HG03521 (cell line): ENCODE data around the gene MOGAT3.

Source experiments
- ATAC-seq: cut with Tn5 transposase; IDR thresholded peaks from one replicate; pipeline ENCODE4 v1.9.1; 2021; ENCODE audit warnings: mild to moderate bottlenecking, moderate library complexity; ENCODE audit not compliant: unreplicated experiment

The MOGAT3 gene

DNA sequence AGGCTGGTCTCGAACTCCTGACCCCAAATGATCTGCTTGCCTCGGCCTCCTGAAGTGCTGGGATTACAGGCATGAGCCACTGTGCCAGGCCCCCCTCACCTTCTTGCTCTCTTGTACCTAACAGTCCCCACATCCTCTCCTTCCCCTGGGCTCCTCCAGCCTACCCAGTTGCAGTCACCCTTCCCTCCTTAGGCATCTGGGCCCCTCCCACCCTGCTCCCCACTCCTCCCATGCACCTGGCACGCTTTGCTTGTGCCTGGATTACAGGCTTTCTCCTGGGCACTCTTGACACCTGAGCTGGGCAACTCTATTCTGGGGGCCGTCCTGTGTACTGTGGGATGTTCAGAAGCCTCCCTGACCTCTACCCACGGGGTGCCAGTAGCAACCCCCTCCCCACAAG, 33.8 kb upstream of the MOGAT3 start:
- no peak for ATAC-seq

DNA sequence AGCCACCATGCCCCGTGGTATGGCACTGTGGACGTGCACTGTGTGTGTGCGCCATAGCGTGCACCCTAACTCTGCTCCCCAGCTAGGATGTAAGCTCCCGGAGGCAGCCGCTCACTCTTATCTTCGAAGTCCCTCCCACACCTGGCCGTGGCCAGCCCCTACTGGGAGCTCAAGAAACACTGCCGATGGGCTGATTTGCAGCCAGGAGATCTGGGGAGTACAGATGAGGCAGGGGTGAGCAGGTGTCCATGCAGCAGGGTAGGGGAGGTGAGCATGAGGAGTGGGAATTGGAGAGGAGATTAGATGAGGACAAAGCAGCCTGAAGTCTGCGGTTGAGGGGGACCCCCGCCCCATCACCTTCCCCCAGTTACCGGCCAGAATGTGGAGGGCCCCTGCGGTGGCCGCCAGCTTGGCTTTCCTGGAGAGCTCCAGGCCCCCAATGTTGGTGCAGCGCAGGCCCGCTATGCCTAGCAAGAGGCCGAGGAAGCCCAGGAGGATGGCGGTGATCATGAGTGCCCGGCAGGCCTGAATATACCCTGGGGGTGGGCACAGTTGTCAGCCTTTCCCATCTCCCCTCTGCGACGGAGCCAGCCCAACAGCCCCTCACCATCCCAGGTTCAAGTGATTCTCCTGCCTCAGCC, 33.2 kb upstream of the MOGAT3 start:
- ATAC-seq, result no peak

DNA sequence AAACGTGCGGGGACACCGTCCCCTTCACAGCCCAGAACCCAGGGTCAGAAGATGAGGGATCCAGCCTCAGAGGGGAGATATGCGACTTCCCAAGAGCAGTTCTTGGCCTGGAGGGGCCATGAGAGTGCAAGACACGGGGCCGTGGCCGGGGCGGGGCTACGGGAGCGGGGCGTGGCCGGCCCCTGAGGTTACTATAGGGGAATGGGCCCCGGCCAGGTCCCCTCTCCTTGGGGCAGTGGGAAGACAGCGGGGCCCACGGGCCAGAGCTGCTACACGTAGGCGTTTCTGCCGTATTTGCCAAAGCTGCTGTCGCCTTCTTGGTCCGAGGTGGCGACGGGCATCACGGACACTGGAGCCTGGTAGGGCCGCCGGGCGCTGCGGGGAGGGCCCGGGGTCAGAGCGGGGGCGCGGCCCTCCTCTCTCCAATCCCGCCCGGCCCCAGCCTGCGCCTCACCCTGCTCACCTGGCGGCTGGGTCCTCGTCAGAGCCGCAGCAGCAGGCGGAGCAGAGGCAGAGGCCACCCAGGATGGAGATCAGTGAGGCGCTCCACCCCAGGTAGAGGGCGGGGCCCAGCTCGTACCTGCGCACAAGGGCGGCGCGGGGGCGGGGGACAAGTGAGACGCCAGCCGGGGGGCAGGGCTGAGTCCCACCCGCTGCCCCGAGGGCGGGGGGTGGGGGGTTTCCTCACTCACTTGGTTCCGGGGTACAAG, 31.5 kb upstream of the MOGAT3 start:
- no peak for ATAC-seq

DNA sequence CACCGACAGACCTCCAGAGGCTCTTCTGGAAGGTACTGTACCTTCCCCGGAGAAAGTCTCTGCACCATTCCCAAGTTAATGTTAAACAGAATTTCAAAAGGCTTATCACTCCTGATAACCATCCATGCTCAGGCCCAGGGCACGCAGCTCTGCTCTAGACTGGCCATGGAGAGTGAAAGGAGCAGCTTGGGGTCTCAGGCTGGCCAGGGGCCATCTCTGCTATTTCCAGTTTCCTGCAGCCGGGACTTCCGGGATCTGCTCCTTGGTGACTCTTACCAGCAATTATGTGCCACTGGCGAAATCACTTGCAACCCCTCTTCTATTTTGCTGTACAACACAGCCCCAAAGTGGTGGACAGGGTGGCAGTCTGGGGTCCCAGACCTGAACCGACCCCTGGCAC, 30.8 kb upstream of the MOGAT3 start:
- no peak for ATAC-seq

DNA sequence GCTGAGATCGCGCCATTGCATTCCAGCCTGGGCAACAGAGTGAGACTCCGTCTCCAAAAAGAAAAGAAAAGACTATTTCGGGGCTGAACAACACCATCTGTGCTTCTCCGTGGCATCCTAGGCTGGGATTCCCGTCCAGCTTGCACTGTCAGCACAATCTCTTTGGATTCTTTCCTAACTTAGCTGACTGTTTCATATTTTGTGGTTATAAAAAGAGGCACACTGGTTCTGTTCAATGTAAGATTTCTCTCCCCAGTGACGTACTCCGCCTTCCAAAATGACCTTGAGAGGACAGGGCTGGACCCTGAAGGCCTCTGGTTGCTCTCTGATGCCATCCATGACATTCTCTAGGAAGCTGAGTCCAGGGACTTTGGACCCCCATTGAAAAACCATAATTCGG, 25.9 kb upstream of the MOGAT3 start:
- ATAC-seq, result no peak

DNA sequence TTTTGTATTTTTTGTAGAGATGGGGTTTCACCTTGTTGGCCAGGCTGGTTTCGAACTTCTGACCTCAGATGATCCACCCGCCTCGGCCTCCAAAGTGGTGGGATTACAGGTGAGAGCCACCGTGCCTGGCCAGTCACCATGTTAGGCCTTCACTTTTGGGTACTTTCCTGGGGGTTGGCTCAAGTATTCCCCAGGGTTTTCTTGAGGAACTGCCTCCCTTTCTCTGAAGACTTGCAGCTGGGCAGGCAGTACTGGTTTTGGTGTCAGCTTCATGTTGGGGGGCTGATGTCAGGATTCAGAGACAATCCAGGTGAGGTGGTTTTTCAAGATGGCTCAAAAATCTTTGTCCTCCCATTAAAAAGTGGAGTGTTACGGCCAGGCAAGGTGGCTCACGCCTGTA, 24.8 kb upstream of the MOGAT3 start:
- no peak for ATAC-seq

DNA sequence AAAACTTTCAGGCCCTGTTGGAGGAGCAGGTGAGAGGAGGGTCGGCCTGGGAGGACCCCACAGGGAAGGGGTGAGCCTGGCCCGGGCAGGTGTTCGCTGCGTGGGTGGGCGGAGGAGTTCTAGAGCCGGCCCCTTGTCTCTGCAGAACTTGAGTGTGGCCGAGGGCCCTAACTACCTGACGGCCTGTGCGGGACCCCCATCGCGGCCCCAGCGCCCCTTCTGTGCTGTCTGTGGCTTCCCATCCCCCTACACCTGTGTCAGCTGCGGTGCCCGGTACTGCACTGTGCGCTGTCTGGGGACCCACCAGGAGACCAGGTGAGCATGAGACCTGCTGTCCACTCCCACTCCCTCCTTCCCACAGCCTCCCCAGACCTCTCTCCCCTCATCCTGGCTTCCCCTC, 22.7 kb upstream of the MOGAT3 start:
- no peak for ATAC-seq

DNA sequence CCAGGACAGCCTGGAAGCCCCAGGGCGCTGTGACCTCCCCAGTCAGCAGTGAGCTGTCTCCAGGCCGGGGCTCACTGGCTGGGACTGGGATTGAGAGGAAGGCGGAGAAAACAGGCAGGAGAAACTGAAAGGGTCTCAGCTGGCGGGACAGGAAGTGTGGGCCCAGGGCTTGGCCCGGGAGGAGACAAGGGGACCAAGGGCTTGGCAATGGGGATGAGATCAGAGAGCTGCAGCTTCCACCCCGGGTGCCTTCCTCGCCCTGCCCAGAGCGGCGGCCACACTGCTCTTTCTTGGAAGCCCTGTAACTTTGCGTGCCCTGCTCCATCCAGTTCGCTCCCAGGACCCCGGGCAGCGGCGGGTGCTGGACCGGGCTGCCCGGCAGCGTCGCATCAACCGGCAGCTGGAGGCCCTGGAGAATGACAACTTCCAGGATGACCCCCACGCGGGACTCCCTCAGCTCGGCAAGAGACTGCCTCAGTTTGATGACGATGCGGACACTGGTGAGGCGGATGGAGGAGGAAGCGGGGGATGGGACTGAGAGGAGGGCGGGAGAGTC, 21.5 kb upstream of the MOGAT3 start:
- no peak for ATAC-seq

DNA sequence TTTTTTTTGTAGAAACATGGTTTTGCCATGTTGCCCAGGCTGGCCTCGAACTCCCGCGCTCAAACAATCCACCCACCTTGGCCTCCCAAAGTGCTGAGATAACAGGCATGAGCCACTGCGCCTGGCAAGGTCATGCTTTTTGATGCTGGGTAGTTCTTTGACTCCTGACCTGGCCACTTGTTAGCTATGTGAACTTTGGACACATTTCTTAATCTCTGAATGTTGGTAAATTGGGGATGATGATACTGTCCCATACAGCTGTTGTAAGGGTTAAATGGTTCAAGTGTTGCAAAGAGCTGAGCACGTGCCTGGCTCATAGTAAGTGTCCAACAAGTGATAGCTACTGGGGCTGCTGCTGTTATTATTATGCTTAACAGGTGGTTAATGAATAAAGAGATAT, 19.5 kb upstream of the MOGAT3 start:
- ATAC-seq, result no peak

DNA sequence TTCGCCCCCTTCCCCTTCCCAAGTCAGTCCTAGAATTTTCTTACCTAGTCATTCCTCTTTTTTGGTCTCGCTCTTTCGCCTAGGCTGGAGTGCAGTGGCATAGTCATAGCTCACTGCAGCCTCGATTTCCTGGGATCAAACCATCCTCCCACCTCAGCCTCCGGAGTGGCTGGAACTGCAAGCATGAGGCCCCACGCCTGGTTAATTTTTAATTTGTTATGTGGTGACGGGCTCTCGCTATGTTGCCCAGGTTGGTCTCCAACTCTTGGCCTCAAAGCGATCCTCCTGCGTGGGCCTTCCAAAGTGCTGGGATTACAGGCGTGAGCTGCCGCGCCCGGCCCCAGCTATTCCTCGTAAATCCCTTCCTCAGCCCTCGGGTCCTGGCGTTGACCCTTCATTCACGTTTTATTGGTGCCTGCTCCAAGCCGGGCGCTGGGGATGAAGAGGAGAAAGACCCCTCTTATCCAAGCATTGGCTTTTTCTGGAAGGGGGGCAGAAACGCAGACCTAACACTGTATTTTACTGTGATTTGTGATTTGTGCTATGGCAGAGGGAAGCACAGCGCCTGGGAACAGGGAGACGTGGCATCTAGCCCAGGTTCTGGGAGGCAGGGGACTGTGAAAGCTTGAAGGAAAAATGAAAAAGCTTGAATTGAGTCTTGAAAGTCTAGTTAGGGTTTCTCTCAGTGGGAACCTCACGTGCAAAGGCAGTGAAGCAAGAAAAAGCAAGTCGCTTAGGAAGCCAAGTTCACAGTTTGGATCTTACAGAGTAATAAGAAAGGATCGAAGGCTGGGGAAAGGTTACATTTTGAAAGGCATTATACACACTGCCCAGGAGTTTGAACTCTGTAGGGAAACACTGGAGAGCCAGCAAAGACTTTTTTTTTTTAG, 17.6 kb upstream of the MOGAT3 start:
- no peak for ATAC-seq

DNA sequence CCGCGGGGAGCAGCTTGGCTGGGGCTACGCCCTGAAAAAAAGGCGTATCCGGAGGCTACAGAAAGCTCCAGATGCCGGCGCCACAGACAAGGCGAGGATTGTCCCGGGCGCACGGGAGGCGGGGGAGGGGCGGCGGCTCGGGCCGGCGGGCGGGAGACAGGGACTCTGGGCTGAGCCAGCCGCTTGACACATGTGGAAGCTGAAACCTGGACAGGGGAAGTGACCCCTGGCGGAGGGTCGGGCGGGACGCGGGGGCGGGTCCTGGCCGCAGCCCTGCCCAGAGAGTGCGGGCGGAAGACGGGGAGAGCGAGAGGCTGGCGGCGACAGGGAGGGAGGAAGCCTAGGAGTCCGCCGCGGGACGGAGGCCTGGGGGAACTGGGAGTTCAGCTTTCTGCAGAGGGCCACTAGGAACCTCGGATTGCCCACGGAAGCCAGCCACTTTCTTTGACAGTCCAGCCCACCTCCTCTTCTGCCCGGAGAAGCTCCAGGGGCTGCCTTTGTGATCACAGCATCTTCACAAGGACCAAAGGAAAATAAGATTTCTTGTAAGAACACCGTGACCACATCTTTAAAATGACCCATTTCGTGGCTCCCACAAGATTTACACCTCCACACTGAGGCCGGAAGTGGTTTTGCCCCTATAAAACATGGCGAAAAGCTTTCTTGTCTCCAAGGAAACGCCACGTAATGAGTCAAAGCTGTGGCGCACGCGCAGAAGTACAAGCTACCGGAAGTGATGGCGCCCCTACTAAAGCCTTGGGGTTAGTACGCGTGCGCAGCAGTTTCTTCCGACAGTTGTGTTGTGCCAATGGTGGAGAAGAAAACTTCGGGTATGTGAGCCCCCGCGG, 16.8 kb upstream of the MOGAT3 start, which contains the start of the genes PLOD3 and ZNHIT1:
TSS of gene PLOD3 (minus strand) at position 194 of the 848 bp plus-strand sequence. CDS start 307 bp downstream, outside the sequence.
TSS of gene ZNHIT1 (plus strand) at position 778 of the 848 bp plus-strand sequence. CDS start at position 809, 31 bp downstream.
- peak; percentile 65 for ATAC-seq

DNA sequence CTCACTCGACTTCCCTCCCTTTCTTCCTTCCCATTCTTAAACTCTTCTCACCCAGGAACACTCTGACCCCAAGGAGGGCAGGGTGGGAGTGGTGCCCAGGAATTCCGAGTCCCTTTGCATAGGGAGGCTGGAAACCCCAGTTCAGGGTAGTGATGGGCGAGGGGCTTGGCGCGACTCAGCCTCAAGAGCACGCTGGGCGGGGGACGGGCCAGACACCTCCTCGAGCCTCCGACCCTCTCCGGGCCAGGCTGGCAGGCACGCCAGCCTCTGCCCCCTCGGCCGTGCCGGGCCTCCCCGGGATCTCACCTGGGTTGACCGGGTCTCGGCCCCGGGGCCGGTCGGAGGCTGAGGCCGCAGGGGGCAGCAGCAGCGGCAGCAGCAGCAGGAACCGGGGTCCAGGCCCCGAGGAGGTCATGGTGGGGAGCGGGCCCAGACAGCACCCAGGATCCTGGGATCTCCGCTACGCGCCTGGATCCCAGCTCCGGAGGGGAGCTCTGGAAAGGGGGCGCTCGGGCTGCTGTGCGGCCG, 16.1 kb upstream of the MOGAT3 start:
- ATAC-seq, result peak; percentile 17

DNA sequence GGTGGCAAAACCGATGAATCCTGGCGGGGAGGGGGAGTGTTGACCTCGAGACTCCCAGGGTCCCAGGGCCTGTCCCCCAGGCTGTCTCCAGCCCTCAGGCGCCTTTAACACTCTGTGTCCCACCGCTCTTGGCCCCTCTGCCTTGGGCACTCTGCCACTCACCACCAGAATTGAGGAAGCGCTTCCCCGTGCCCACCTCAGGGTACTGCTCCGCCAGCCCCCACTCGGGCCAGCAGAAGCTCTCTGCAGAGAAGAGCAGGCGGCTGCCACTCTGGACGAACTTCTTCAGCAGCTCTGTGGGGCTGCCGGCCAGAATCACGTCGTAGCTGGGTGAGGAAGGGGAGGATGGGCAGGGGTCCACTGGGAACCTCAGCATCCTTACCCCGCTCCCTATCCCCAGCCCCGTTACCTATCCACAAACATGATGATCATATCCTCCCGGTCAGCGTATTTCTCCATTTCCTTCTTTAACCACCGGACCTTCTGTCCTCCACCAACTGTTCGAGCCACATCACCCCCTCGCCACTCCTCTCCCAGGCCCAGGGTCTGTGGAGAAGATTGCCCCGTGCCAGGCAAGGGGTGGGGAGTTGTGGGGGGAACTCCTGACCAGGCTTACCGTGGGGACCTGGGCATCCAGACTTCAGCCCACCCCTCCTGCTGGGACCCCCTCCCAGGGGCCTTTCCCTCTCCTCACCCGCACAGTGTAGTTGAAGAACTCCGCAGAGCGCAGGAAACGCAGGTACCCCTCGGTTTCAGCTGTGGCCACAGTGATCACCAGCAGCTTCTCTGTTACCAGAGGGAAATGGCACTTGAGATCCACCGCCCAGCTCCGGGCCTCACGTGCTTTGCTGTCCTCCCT, 15.4 kb upstream of the MOGAT3 start:
- no peak for ATAC-seq

DNA sequence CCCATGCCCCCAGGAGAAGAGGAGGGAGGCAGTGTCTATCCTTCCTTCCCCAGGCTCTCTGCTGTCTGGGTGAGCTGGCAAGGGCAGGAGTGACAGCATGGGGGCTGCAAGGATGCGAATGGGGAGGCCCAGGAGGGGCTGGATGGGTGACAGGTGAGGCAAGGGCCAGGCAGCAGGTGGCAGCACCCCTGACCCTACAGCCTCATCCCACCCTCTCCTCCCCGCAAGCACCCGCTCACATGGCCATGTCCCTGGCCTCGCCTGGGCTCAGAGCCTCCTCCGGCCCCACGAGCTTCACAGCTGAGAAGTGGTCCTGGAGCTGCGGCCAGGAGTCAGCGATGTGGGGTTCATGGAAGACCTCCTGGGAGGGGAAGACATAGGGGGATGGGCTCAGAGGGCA, 11.2 kb upstream of the MOGAT3 start:
- no peak for ATAC-seq

DNA sequence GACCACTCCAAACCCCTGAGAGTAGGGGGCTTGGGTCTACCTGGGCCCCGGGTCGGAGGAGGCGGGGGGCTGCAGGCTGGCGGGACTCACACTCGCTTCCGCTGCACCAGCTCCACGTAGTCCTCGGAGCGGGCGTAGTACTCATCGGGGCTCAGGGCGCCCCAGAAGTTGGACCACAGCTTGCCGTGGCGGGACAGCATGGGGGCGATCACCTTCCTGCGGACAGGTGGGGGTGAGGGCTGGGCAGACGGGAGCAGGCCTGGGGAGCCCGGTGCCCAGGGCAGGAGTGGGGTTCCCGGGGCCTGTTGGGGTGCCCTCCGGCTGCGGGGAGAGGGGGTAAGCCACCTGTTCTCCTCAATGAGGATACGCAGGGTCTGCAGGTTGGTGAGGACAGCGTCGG, 10.7 kb upstream of the MOGAT3 start:
- ATAC-seq, result no peak

DNA sequence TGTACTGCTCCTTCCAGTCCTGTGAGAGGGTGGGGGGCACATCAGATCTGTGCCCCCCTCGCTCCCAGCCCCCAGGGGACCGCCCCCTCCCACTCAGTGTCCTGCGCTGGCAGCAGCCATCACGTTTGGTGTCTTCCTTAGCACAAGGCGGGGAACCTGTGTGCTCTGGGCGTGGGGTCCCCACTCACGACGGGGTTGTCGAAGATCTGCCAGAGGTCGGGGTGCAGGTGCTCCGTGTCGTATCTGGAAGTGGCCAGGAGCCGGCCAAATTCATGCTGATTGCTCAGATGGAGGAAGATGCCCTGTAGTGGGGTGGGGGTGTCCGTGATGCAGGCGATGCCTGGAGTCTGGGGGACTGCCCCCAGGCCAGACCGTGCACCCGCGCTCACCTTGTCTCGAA, 9.3 kb upstream of the MOGAT3 start:
- ATAC-seq, result no peak

DNA sequence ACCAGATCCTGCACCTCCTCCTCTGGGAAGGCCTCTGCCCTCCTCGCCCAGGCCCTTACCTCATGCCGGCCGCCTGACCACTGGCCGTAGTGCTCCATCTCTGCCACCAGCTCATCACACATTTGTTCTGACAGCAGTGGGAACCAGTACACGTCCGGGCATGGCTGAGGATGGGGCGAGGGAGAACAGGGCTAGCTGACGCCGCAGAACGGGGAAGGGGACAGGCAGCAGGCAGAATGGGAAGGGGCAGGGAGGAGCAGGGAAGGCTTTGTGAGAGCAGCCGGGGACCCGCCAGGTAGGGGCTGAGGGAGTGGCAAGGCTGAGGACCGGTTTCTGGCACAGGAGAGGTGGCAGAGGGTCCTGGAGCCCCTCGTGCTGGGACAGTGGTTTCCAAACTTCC, 8.0 kb upstream of the MOGAT3 start:
- no peak for ATAC-seq

DNA sequence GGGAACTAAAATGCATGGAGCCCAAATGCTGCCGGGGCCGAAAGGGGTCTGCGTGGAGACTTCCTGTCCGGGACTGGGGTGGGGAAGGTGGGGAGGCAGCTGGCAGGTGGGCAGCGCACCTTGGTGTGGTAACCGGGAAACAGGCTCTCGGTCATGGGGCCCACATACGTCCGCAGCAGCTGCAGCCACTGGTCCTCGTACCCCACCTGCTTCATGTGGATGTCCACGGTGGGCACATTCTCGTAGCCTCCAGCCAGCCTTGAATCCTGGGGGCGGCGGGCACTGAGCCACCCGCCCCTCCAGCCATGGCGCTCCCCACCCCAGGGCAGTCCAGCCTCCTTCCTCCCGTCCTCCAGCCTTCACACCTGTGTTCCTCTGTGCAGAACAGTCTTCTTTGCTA, 6.6 kb upstream of the MOGAT3 start:
- ATAC-seq, result no peak

DNA sequence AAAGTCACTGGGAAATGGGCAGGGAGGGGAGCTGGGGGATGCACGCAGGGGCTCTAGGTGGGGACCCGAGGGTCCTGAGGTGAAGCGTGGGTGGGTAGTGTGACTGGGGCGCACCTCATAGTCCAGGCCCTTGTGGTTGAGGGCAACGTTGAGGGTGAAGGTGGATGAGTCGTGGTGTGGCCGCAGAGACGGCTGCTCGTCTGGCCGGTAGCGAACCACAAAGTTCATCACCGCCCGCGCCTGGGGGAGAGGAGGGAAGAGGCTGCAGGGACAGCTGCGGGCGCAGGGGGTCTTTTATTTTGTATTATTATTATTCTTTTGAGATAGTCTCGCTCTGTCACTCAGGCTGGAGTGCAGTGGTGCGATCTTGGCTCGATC, 5.8 kb upstream of the MOGAT3 start:
- no peak for ATAC-seq
